ENCODE results near the gene TRNAU1AP.
"Not testable (repeated sequence)": the region's sequence is repeated elsewhere in the genome, so short reads cannot be mapped to it uniquely, and the experiment has no call there.

The TRNAU1AP gene

GRCh38 chr1:28522537-28522936 lies 30.3 kb upstream of the TRNAU1AP start:
- H3K27ac ChIP-seq (ENCODE audit: low read length); H3K9me3 ChIP-seq (ENCODE audit: control insufficient read depth in 2 of 2, low read length in 2 of 2); H3K27me3 ChIP-seq (ENCODE audit: control insufficient read depth in 1 of 2, insufficient read depth in 2 of 2, low read length in 2 of 2); H3K4me3 ChIP-seq (ENCODE audit: low read length in 2 of 2); H3K36me3 ChIP-seq (ENCODE audit: control insufficient read depth in 2 of 2, insufficient read depth in 2 of 2, low read length in 2 of 2); H3K9ac ChIP-seq (ENCODE audit: low read length in 2 of 2): not testable (repeated sequence)
- peaks cover 14% of the 10 kb centered on the region for H3K4me1 ChIP-seq (ENCODE audit: control insufficient read depth, insufficient read depth, low read length)

- not testable (repeated sequence) for H3K36me3 ChIP-seq (ENCODE audit: control insufficient read depth in 2 of 2, insufficient read depth in 2 of 2, low read length in 2 of 2)
Measured at GRCh38 chr1:28525002-28525642, 27.8 kb upstream of the TRNAU1AP start.

GRCh38 chr1:28526886-28527285 lies 26.0 kb upstream of the TRNAU1AP start:
- H3K4me1 ChIP-seq (ENCODE audit: control insufficient read depth, insufficient read depth, low read length): no peaks in the 10 kb centered on the region
- no peaks in the 10 kb centered on the region for H3K9me3 ChIP-seq (ENCODE audit: control insufficient read depth in 2 of 2, low read length in 2 of 2)
- no peaks in the 10 kb centered on the region for H3K27me3 ChIP-seq (ENCODE audit: control insufficient read depth in 1 of 2, insufficient read depth in 2 of 2, low read length in 2 of 2)
- no peak overlapping the region for H3K4me3 ChIP-seq (ENCODE audit: low read length in 2 of 2)
- H3K27ac ChIP-seq (ENCODE audit: low read length): no peak overlapping the region
- H3K36me3 ChIP-seq (ENCODE audit: control insufficient read depth in 2 of 2, insufficient read depth in 2 of 2, low read length in 2 of 2): peaks cover 0 to 3% of the 10 kb centered on the region in 2 donors
- no peak overlapping the region for H3K9ac ChIP-seq (ENCODE audit: low read length in 2 of 2)

More at GRCh38 chr1:28525002-28525642, 27.8 kb upstream of the TRNAU1AP start:
- not testable (repeated sequence) for H3K9ac ChIP-seq (ENCODE audit: low read length in 2 of 2); H3K4me1 ChIP-seq (ENCODE audit: control insufficient read depth, insufficient read depth, low read length); H3K4me3 ChIP-seq (ENCODE audit: low read length in 2 of 2); H3K9me3 ChIP-seq (ENCODE audit: control insufficient read depth in 2 of 2, low read length in 2 of 2); H3K27ac ChIP-seq (ENCODE audit: low read length); H3K27me3 ChIP-seq (ENCODE audit: control insufficient read depth in 1 of 2, insufficient read depth in 2 of 2, low read length in 2 of 2)

- no peak overlapping the region for H3K4me3 ChIP-seq (ENCODE audit: low read length in 2 of 2)
- no peaks in the 10 kb centered on the region for H3K9me3 ChIP-seq (ENCODE audit: control insufficient read depth in 2 of 2, low read length in 2 of 2)
- H3K36me3 ChIP-seq (ENCODE audit: control insufficient read depth in 2 of 2, insufficient read depth in 2 of 2, low read length in 2 of 2): peaks cover 0 to 10% of the 10 kb centered on the region in 2 donors
- no peaks in the 10 kb centered on the region for H3K4me1 ChIP-seq (ENCODE audit: control insufficient read depth, insufficient read depth, low read length)
- H3K27me3 ChIP-seq (ENCODE audit: control insufficient read depth in 1 of 2, insufficient read depth in 2 of 2, low read length in 2 of 2): no peaks in the 10 kb centered on the region
- no peak overlapping the region for H3K27ac ChIP-seq (ENCODE audit: low read length)
- no peak overlapping the region for H3K9ac ChIP-seq (ENCODE audit: low read length in 2 of 2)
Measured at GRCh38 chr1:28530456-28530855, 22.4 kb upstream of the TRNAU1AP start.

- Histone ChIP-seq H3K4me1 (ENCODE audit: control insufficient read depth, insufficient read depth, low read length) (no peaks in the 10 kb centered on the region), H3K9ac (ENCODE audit: low read length in 2 of 2) (no peak overlapping the region), H3K36me3 (ENCODE audit: control insufficient read depth in 2 of 2, insufficient read depth in 2 of 2, low read length in 2 of 2) (peaks cover 0 to 18% of the 10 kb centered on the region in 2 donors), H3K4me3 (ENCODE audit: low read length in 2 of 2) (no peak overlapping the region), H3K27me3 (ENCODE audit: control insufficient read depth in 1 of 2, insufficient read depth in 2 of 2, low read length in 2 of 2) (no peaks in the 10 kb centered on the region), H3K27ac (ENCODE audit: low read length) (no peak overlapping the region), H3K9me3 (ENCODE audit: control insufficient read depth in 2 of 2, low read length in 2 of 2) (no peaks in the 10 kb centered on the region)
Measured at GRCh38 chr1:28534671-28535070, 18.2 kb upstream of the TRNAU1AP start.

- Histone ChIP-seq H3K27me3 (ENCODE audit: control insufficient read depth in 1 of 2, insufficient read depth in 2 of 2, low read length in 2 of 2) (no peaks in the 10 kb centered on the region), H3K4me3 (ENCODE audit: low read length in 2 of 2) (no peak overlapping the region), H3K4me1 (ENCODE audit: control insufficient read depth, insufficient read depth, low read length) (no peaks in the 10 kb centered on the region), H3K9ac (ENCODE audit: low read length in 2 of 2) (no peak overlapping the region), H3K9me3 (ENCODE audit: control insufficient read depth in 2 of 2, low read length in 2 of 2) (no peaks in the 10 kb centered on the region), H3K36me3 (ENCODE audit: control insufficient read depth in 2 of 2, insufficient read depth in 2 of 2, low read length in 2 of 2) (peaks cover 0 to 18% of the 10 kb centered on the region in 2 donors), H3K27ac (ENCODE audit: low read length) (no peak overlapping the region)
Measured at GRCh38 chr1:28535180-28535579, 17.7 kb upstream of the TRNAU1AP start.

- Histone ChIP-seq H3K9me3 (ENCODE audit: control insufficient read depth in 2 of 2, low read length in 2 of 2) (no peaks in the 10 kb centered on the region), H3K4me3 (ENCODE audit: low read length in 2 of 2) (no peak overlapping the region), H3K27me3 (ENCODE audit: control insufficient read depth in 1 of 2, insufficient read depth in 2 of 2, low read length in 2 of 2) (no peaks in the 10 kb centered on the region), H3K36me3 (ENCODE audit: control insufficient read depth in 2 of 2, insufficient read depth in 2 of 2, low read length in 2 of 2) (peaks cover 0 to 12% of the 10 kb centered on the region in 2 donors), H3K9ac (ENCODE audit: low read length in 2 of 2) (no peak overlapping the region), H3K4me1 (ENCODE audit: control insufficient read depth, insufficient read depth, low read length) (no peaks in the 10 kb centered on the region), H3K27ac (ENCODE audit: low read length) (no peak overlapping the region)
Measured at GRCh38 chr1:28537457-28538199, 15.3 kb upstream of the TRNAU1AP start.

- Histone ChIP-seq H3K9me3 (ENCODE audit: control insufficient read depth in 2 of 2, low read length in 2 of 2) (no peaks in the 10 kb centered on the region), H3K36me3 (ENCODE audit: control insufficient read depth in 2 of 2, insufficient read depth in 2 of 2, low read length in 2 of 2) (peaks cover 0 to 12% of the 10 kb centered on the region in 2 donors), H3K4me1 (ENCODE audit: control insufficient read depth, insufficient read depth, low read length) (no peaks in the 10 kb centered on the region), H3K4me3 (ENCODE audit: low read length in 2 of 2) (no peak overlapping the region), H3K27ac (ENCODE audit: low read length) (no peak overlapping the region), H3K9ac (ENCODE audit: low read length in 2 of 2) (no peak overlapping the region), H3K27me3 (ENCODE audit: control insufficient read depth in 1 of 2, insufficient read depth in 2 of 2, low read length in 2 of 2) (no peaks in the 10 kb centered on the region)
Measured at GRCh38 chr1:28538286-28538685, 14.6 kb upstream of the TRNAU1AP start.

GRCh38 chr1:28540651-28541050 lies 12.2 kb upstream of the TRNAU1AP start:
- Histone ChIP-seq H3K4me3 (ENCODE audit: low read length in 2 of 2) (no peak overlapping the region), H3K36me3 (ENCODE audit: control insufficient read depth in 2 of 2, insufficient read depth in 2 of 2, low read length in 2 of 2) (peaks cover 0 to 8% of the 10 kb centered on the region in 2 donors), H3K9ac (ENCODE audit: low read length in 2 of 2) (no peak overlapping the region), H3K27me3 (ENCODE audit: control insufficient read depth in 1 of 2, insufficient read depth in 2 of 2, low read length in 2 of 2) (no peaks in the 10 kb centered on the region), H3K4me1 (ENCODE audit: control insufficient read depth, insufficient read depth, low read length) (no peaks in the 10 kb centered on the region), H3K27ac (ENCODE audit: low read length) (no peak overlapping the region), H3K9me3 (ENCODE audit: control insufficient read depth in 2 of 2, low read length in 2 of 2) (no peaks in the 10 kb centered on the region)

- not testable (repeated sequence) for H3K9me3 ChIP-seq (ENCODE audit: control insufficient read depth in 2 of 2, low read length in 2 of 2); H3K36me3 ChIP-seq (ENCODE audit: control insufficient read depth in 2 of 2, insufficient read depth in 2 of 2, low read length in 2 of 2); H3K27ac ChIP-seq (ENCODE audit: low read length); H3K27me3 ChIP-seq (ENCODE audit: control insufficient read depth in 1 of 2, insufficient read depth in 2 of 2, low read length in 2 of 2); H3K4me3 ChIP-seq (ENCODE audit: low read length in 2 of 2); H3K4me1 ChIP-seq (ENCODE audit: control insufficient read depth, insufficient read depth, low read length); H3K9ac ChIP-seq (ENCODE audit: low read length in 2 of 2)
Measured at GRCh38 chr1:28541414-28542015, 11.4 kb upstream of the TRNAU1AP start.

- Histone ChIP-seq H3K9ac (ENCODE audit: low read length in 2 of 2) (no peak overlapping the region), H3K27ac (ENCODE audit: low read length) (no peak overlapping the region), H3K27me3 (ENCODE audit: control insufficient read depth in 1 of 2, insufficient read depth in 2 of 2, low read length in 2 of 2) (no peaks in the 10 kb centered on the region), H3K36me3 (ENCODE audit: control insufficient read depth in 2 of 2, insufficient read depth in 2 of 2, low read length in 2 of 2) (no peaks in the 10 kb centered on the region), H3K4me3 (ENCODE audit: low read length in 2 of 2) (no peak overlapping the region), H3K4me1 (ENCODE audit: control insufficient read depth, insufficient read depth, low read length) (no peaks in the 10 kb centered on the region), H3K9me3 (ENCODE audit: control insufficient read depth in 2 of 2, low read length in 2 of 2) (no peaks in the 10 kb centered on the region)
Measured at GRCh38 chr1:28545246-28545628, 7.6 kb upstream of the TRNAU1AP start.

Data from stomach smooth muscle (tissue), 2 donors.